Measurements from ENCODE around the gene CYYR1.

CYYR1 gene

DNA sequence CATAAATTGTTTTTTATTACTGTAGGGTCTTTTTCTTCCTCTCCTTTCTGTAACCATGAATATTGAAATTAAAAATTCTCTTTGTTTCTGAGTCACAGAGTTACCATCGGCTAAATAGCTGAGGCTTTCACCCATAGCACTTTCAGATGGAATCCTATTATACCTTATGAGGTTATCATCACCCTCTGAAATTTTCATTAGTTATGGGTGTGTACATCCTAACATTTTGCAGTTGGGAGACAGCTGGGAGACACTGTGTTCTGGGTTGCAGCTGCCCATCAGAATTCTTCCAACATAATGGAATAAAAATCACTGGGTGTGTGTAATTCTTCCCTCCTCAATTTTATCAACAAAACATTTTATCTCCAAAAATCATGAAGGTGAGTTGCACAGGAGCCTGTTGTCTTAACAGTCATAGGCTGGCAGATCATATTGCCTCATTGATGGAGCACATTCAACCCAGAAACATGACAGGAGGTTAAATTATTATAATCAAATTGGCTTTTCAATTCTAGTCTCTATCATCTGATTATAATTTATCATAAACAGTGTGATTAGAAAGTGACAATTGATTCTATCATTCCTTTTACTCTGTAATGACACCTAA is 17.4 kb downstream of the CYYR1 start:
- TF ChIP-seq, protein P1, sequence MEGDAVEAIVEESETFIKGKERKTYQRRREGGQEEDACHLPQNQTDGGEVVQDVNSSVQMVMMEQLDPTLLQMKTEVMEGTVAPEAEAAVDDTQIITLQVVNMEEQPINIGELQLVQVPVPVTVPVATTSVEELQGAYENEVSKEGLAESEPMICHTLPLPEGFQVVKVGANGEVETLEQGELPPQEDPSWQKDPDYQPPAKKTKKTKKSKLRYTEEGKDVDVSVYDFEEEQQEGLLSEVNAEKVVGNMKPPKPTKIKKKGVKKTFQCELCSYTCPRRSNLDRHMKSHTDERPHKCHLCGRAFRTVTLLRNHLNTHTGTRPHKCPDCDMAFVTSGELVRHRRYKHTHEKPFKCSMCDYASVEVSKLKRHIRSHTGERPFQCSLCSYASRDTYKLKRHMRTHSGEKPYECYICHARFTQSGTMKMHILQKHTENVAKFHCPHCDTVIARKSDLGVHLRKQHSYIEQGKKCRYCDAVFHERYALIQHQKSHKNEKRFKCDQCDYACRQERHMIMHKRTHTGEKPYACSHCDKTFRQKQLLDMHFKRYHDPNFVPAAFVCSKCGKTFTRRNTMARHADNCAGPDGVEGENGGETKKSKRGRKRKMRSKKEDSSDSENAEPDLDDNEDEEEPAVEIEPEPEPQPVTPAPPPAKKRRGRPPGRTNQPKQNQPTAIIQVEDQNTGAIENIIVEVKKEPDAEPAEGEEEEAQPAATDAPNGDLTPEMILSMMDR (IDR thresholded peaks at IDR 0.05; ENCODE audit: borderline replicate concordance, insufficient read depth, low read depth, low read length) = no peak

DNA sequence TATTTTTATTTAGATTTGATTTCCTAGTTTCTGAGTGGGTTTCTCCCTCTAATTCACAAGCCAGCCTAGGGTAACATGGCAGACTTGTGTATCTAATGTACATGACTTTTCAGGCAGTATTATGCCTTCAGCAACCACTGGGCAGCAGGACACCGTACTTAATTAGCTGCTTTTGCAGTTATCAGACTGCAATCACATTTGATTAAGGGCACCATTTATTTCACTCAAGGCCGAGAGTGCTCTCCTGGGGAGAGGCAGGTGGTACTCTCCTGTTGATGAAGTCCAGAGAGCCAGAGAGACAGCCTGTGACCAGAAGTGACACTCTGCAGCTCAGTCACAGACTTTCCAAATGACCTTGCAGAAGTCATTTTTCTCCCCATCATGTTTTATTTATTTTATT is 18.7 kb downstream of the CYYR1 start:
- no peak overlapping the region for H3K4me3 ChIP-seq (ENCODE audit: low read depth, low read length)
- TF ChIP-seq, protein P1 (IDR thresholded peaks at IDR 0.05; ENCODE audit: borderline replicate concordance, insufficient read depth, low read depth, low read length) = no peak

More for the DNA sequence above, 17.4 kb downstream of the CYYR1 start:
- H3K4me3 ChIP-seq (ENCODE audit: low read depth, low read length) = no peak overlapping the region

DNA sequence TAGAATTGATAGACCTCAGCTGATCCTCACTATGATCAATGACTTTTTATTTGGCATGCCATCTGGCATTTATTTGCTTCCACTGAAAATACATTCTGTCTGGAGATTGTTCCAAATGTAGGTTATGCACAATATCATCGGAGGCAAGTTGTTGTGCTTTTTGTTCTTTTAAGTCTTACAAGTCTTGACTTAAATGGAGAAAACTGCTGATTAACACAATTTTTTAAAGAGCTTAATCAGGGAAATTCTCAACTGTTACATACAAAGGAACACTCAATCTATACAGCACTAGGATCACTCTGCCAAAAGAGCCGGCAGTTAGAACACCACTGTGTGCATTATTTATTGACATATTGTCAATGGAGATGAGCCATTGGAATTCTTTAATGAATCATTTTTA is 19.2 kb downstream of the CYYR1 start:
- TF ChIP-seq, protein P1 (IDR thresholded peaks at IDR 0.05; ENCODE audit: borderline replicate concordance, insufficient read depth, low read depth, low read length) = no peak
- H3K4me3 ChIP-seq (ENCODE audit: low read depth, low read length) = no peak overlapping the region

DNA sequence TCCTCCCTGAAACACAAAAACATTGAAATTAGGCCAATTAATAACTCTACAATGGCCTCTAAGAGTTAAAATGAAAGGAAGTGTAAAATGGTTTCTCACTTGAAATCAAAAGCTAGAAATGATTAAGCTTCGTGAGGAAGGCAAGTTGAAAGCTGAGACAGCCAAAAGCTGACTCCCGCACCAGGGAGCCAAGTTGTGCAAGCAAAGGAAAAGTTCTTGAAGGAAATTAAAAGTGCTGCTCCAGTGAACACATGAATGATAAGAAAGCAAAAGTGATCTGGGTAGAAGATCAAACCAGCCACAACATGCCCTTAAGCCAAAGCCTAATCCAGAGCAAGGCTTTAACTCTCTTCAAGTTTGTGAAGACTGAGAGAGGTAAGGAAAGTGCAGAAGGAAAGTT is 22.8 kb downstream of the CYYR1 start:
- no peak overlapping the region for H3K4me3 ChIP-seq (ENCODE audit: low read depth, low read length)
- TF ChIP-seq, protein P1 (IDR thresholded peaks at IDR 0.05; ENCODE audit: borderline replicate concordance, insufficient read depth, low read depth, low read length) = no peak

DNA sequence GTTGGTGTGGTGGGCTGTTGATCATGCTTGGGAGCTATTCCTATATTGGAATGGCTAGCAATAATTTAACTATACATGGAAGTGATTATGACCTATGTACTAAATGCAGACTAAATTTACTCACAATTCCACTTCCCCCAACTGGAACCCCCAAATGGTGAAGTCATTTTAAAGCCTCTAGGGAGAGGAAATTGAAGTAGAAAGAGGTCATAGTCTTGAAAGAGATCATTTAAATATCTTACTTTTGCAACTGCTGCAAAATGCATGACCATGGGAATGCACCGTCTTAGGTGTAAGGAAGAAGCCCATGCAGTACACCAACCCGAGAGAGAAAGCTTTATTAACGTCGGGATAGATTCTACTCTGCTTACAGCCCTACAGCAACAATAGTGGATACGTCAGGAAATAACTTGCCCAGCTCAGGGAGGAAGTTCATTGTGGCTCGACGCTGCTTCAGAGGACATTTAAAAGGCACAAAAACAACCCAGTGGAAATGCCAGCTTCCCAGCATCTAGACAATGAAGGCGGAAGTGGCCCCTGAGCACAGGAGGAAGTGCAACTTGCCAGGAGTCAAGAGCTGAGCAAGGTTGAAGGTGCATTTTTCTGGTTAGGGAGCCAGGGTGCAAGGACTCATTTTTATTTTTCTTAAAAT is 26.5 kb downstream of the CYYR1 start:
- H3K4me3 ChIP-seq (ENCODE audit: low read depth, low read length) = no peak overlapping the region

DNA sequence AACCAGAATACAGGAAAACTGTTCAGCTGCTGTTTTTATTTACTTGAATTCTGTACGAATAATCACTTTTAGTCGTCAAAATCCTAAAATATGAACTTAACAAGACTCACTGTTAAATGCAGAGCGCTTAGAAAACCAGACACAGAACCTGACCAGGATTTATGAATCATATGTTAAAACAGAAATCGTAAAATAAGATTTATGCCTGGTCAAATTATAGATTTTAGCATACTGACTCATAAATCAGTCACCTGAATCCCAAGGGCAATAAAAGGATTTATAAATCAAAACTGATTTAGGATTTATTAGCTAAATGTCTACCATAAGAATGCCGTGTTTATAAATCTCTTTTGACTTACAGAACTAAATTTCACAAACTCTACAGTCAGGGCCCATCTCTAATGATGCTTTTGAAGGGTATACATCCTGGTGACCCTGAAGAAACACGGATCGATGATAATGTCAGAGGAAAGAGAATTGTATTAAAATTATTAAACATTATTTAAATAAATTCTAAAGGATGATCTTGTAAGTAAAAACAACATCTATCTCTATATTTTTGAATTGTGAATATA is 28.8 kb downstream of the CYYR1 start:
- H3K4me3 ChIP-seq (ENCODE audit: low read depth, low read length) = no peak overlapping the region
- TF ChIP-seq, protein P1 (IDR thresholded peaks at IDR 0.05; ENCODE audit: borderline replicate concordance, insufficient read depth, low read depth, low read length) = no peak

More for the DNA sequence above, 26.5 kb downstream of the CYYR1 start:
- TF ChIP-seq, protein P1 (IDR thresholded peaks at IDR 0.05; ENCODE audit: borderline replicate concordance, insufficient read depth, low read depth, low read length) = no peak

DNA sequence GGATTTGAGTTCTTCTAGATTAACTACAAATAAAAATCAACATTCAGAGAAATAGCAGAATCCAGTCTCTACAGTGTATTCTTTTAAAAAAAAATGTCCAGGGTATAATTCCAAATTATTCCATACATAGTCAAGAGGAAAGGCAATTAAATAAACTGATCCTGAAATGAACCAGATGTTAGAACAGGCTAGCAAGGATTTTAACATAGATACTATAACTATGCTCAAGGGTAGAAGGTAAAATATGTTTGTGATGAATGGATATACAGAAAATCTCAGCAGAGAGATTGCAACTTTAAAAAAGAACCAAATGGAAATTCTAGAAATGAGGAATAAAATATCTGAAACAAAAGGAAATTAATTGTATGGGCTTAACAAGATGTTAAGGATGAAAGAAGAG is 32.4 kb downstream of the CYYR1 start:
- TF ChIP-seq, protein P1 (IDR thresholded peaks at IDR 0.05; ENCODE audit: borderline replicate concordance, insufficient read depth, low read depth, low read length) = no peak
- no peak overlapping the region for H3K4me3 ChIP-seq (ENCODE audit: low read depth, low read length)

All from GM12875 (cell line).